Measurements from ENCODE around the gene SUSD1. TPM values are rescaled to one million over a fixed set of nuclear protein-coding genes. Genes with fewer than 3 reads are reported as not detected.
A peak's percentile ranks its signal among the peaks of the same experiment; 100 is the strongest.
"Not testable (repeated sequence)": the region's sequence is repeated elsewhere in the genome, so short reads cannot be mapped to it uniquely, and the experiment has no call there.

The SUSD1 gene
- total RNA-seq, 1 experiment from 2014 or later: 2.1 TPM

DNA sequence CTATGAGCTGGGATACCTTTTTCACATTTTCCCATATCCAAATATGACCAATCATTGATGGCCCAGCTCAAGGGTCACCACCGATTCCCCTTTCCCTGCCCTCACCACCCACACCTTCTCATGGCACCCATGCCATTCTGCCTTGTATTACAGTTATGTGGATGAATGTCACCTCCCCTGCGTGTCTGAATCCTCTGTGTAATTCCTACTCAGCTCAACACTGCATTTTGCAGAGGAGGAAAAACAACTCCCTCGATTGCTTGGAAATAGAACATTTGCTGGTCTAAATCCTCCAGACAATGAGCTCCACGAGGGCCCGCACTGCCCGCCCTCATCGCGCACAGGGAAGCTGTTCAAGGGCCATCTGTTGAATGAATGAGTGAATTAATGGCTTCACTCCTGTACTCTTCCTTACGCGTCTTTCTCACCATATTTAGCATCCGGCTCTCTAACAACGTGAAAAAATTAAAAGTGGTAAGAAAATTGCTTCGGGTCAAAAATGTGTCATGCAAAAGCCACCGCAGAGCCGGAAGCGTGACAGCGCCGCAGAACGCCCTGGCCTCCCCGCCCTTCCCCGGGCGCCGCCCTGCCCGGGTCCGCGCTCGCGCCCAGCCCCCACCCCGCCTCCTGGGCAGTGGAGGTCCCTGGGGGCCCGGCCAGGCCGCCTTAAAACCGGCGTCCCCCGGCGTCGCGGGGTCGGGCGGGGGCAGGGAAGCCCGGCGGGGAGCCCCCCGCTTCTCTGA lies 704 bp downstream of the SUSD1 start:
- DNase-seq (ENCODE audit: low read depth): peak; percentile 52

DNA sequence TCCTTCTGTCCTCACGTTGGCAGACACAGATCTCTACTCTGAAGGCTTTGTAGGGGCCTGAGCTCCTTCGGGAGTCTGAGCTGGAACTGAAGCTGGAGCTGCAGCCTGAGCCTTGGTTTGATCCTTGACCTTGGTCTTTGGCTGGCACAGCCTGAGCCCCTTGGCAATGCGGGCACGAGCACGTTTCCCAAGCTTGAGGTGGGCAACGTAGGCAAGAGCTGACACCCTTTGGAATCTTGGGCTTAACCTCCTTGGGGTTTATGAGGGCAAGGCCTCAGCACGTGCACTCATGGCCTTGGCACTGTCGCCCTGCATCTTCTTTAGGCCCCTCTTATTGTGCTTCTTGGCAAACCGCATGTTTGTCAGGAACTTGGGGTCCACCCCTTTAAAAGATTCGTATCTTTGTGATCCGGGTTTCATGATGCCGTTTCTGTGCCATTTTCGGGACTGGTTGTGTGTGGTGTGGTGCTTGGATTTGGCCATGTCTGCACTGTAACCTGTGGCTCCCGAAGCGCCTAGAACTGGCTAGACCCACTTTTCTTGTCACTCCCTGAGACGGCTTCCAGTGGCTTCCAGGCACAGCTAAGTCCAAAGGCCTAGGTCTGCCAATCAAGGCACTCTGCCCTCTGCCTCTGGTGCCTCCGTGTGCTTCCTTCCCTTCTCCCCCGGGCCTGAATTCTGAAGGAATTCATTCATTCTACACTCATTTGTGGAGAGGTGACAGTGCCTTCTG lies 1.4 kb downstream of the SUSD1 start:
- DNase-seq (ENCODE audit: low read depth): no peak

DNA sequence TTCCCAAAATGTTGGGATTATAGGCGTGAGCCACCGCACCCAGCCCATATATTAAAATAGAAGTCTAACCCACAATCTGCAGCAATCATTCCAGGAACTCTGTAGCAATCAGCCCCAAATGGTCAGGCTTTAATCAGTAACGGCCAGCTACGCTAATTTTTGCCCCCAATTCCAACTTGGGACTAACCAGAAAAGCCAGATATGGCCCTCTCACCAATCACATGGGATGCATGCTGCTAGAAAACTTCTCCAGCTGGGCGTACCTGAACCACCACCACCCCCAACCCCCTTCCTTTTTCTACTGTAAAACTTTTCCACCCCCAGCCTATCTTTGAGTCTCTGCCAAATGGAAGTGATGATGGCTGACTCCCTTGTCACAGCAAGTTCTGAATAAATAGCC lies 4.1 kb downstream of the SUSD1 start:
- DNase-seq (ENCODE audit: low read depth): no peak

DNA sequence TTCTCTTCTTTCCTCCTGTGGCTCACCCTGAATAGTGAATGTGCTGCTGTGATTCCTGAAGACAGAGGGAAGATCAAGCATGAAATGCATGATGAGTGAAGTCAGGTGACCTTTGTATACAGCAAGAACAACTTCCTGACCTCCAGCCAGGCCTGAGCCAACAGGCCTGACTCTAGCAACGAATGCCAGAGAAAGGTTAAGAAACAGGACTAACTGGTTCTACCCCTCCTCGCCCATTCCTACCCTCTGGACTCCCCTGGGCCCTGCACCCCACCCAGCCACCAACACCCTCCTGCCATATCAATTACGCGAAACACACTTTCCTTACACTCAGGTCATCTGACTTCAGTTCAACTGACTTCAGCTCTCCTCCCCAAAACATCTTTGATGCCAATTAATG lies 4.9 kb downstream of the SUSD1 start:
- no peak for DNase-seq (ENCODE audit: low read depth)

DNA sequence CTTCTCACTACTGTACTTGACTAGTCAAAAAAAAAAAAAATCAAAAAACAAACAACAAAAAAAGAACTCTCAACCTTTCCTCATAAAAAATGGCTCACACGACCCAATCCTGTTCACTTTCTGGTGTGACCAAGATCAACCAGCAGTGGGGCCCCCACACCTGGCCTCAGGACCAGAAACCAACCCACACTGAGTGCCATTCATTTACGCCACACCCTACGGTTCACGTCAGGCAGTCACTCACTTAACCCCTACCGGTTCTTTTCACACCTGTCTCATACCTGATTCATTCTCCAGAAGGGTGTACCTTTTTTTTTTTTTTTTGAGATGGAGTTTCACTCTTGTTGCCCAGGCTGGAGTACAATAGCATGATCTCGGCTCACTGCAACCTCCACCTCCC lies 5.7 kb downstream of the SUSD1 start:
- no peak for DNase-seq (ENCODE audit: low read depth)

DNA sequence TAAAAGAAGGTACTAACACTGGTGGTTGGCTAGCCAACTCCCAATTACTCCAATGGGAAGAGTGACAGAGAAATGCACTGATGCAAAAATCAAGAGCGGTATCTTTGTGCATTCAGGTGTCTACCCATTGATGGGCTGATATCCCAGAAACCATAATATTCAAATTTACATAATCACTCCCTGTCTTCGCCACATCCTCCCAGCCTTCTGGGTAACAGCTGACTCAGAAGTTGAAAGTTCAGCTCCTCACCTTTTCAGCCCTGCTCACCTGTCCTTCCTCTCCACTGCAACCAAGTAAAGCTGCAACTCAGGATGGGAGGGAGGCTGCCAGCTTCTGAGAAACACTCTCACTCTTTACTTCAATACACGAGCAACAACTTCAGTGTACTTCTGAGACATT lies 6.9 kb downstream of the SUSD1 start:
- no peak for DNase-seq (ENCODE audit: low read depth)

DNA sequence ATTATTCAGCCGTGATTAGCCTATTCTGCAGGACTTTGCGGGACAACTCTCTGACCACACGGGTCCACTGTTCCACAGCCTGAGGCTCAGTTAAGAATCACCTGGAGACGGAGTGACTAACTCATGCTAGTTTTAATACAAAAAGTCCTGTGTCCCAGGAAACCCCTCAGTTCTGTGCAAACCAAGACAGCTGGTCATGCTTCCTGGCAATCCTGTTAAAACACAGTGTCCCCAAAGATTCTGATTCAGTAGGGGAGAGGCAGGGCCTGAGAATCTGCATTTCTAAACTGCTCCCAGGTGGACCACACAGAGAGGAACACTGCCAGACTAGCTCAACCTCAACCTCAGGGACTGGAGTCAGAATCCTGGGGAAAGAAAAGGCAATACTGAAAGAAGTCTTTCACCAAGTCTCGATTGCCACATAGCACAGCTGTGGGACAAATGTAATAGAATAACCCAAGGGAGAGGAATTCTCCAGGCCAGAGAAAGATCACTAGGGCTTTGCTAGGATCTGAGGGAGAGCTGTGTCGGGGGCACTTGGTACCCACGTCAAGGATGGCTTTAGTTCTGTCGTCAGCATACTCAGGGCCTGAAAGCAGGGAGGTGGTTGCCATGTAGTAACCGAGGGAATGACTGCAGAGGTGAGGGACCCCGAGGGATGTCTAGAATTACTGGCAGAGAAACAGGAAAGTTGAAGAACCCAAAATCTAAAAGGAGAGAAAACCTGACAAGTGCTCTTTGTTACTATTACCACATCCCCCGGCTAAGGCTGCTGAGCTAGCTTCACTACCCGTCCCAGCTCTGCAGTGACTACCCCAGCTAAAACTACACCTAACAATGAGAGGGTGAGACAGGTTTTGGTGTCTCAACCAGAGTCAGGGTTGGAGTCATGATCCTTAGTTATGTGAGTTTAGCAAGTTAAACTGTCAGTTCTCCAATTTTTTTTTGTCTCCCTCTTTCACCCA lies 8.6 kb downstream of the SUSD1 start:
- DNase-seq (ENCODE audit: low read depth): peak; percentile 63

DNA sequence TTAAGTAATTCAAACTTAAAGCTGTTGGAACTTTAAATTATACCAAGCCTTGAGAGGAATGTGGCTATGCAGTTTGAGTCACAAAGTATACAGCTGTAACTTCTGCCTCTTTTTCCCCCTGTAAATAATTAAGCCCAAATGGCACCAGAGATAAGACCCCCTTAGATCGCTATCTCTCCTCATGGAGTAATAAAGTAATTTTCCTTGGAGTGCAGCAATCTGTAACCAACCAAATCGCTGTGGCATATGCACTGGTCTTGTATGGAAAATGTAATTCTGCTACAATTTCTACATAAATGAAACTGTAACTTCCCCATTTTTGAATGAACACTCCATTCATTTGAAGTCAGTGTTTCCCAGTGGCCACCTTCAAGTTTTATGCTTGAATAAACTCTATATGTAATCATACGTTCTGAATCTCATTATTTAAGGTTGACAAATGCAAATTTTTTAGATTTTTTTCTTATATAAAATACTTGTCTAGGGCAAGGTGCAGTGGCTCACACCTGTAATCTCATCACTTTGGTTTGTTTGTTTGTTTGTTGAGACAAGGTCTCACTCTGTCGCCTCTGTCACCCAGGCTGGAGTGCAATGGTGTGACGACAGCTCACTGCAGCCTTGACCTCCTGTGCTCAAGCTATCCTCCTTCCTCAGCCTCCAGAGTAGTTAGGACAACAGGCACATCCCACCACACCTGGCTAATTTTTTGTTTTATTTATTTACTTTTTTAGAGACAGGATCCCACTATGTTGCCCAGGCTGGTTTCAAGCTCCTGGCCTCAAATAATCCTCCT lies 12.3 kb downstream of the SUSD1 start:
- DNase-seq (ENCODE audit: low read depth): no peak

DNA sequence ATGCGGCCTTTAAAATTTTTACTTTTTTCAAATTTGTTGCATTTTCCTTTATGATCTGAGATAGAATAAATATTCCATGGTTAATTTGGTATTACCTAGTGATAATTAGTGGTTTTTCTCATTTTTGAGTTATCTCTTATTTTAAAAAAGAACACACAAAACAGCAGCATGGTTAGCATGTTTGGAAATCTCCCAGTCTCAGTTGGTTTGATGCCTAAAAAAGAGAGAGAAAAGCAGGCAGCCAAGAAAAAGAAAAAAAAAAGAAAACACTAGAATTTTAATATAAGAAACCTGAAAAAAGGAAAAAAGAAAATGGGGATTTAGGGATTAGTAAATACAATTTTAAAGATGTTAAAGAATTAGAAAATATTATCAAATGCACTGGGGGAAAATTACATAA lies 15.3 kb downstream of the SUSD1 start:
- DNase-seq (ENCODE audit: low read depth): no peak

DNA sequence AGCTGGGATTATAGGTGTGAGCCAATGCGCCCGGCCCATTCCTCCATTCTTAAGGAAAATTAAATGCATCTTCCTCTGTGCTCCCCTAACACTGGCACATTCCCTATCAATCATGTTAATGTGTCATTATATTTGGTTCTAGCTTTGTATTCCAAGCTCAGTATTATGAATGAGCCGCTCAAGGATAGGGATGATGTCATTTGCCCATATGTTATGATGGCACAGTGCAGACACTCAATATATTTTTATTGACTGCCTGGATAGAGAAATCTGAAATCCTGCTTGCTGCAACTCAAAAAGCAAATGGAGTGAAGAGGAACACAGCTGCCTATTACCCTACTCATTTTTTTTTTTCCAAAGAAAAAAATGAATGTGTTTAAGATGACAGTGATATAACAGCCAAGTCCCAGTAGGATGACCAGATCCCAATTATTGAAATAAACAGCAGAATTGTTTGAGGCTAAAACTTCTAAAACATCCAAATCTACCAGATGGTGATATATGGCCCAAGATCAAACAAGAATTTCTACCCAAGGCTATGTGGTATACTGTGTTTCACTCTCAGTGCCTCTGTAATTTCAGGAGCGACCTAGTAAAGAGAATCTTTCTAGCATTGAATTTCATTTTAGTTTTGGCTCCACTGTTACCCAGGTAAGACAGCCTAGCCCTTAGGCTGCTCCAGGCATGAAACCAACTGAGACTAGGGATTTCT lies 16.3 kb downstream of the SUSD1 start:
- no peak for DNase-seq (ENCODE audit: low read depth)

DNA sequence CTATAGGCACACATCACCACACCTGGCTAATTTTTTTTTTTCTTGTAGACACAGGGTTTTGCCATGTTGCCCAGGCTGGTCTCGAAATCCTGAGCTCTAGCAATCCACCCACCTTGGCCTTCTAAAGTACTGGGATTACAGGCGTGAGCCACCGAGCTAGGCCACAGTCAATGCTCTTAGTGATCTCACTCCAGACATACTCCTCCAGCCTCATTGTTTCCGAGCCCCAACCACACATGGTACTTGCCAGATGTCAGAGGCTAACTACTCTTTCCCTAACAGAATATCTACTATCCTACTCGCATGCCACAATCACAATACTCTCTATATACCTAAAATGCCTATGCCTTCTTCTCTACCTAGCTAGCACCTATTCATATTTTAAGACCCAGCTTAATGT lies 17.1 kb downstream of the SUSD1 start:
- no peak for DNase-seq (ENCODE audit: low read depth)

DNA sequence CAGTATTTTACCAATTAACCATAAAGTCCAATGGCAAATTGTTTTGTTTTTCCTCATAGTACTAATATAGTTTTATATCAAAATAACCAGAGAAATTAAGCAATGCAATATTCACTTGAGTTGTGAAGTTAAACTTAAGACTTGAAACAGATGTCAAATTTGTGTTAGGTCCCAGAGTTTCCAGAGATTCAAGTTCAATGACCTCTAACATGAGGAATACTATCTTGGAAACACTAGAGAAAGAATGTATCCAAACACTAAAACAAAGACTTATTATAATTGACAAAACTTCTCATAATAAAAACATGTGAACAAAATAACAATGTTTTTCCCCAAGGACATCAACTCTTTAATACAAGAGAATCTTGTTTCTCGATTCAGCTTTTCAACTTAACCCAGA lies 18.0 kb downstream of the SUSD1 start:
- no peak for DNase-seq (ENCODE audit: low read depth)

DNA sequence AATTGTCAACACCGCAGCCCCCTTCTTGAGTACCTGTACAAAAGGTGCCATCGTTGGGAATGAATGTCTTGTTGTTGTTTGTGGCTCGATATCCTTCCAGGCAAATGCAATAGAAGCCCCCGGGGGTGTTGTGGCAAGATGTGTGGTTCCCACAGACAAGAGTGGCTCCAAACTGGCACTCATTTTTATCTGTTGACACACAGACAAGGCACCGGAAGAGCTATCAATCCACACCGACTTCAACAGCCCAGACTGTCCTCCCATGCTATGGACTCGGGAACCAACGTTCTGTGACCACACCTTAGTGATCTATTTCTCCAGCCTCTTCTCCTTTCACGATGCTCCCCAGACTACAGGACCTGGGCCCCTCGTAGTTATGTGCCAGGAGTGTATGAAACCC lies 25.9 kb downstream of the SUSD1 start:
- no peak for DNase-seq (ENCODE audit: low read depth)

DNA sequence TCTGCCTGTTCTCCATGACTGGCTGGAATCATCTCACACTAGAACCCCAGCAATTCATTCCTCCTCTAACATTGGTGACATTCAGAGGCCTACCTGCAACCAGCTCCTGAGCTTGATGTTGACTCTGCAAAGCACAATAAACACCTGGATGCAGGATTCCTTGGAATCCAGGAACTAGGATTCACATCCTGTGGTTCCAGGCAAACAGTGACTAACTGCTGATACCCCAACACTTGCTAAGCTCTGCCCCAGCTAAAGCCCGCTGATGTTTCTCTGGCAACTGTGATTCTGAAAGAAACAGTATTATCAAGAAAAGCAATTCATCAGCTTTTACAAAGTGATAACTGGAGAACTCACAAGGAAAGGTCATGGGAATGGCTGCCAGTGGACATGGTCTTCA lies 29.2 kb downstream of the SUSD1 start:
- DNase-seq (ENCODE audit: low read depth): peak; percentile 85

DNA sequence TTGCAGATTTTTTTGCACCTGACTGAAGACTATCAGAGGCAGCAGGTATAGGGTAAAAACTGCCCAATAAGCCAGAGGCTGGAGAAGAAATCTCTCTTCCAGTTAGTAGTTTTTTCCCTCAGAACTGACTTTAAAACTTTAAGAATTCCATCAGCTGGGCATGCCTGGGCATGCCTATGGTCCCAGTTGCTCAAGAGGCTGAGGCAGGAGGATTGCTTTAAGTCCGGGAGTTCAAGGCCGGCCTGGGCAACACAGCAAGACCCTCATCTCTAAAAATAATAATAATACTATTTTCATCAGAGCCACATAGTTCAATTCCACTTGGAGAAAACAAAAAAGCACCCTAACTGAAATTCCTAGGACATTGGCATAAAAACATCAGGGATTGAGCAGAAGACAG lies 30.3 kb downstream of the SUSD1 start:
- DNase-seq (ENCODE audit: low read depth): no peak

DNA sequence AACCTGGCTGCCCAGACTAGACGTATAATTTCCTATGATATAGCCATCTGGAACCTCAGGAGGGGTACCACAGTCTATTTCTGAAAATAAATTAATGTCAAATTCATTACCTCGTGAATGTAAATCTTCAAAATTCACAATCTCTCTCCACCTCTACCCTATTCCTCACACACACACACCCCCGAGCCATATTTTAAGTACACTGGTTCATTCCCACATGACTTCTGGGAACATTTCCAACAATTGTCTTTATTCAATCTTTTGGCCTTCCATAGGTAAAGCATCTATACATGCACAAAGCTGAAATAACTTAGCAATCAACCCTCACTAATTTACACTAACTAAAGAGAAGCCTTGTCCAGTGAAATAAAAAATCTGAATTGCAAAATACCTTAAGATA lies 32.7 kb downstream of the SUSD1 start:
- DNase-seq (ENCODE audit: low read depth): no peak

DNA sequence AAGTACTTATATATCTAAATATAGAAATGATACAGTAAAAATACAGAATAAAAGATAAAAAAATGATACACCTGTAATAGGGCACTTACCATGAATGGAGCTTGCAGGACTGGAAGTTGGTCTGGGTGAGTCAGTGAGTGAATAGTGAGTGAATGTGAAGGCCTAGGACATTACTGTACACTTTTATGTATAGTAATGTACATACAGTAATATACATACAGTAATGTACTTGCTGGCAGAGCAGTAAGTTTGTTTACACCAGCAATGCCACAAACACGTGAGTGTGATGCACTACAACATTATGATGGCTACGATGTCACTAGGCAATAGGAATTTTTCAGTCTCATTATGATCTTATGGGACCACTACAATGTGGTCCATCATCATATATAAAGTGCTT lies 34.2 kb downstream of the SUSD1 start:
- peak; percentile 46 for DNase-seq (ENCODE audit: low read depth)

DNA sequence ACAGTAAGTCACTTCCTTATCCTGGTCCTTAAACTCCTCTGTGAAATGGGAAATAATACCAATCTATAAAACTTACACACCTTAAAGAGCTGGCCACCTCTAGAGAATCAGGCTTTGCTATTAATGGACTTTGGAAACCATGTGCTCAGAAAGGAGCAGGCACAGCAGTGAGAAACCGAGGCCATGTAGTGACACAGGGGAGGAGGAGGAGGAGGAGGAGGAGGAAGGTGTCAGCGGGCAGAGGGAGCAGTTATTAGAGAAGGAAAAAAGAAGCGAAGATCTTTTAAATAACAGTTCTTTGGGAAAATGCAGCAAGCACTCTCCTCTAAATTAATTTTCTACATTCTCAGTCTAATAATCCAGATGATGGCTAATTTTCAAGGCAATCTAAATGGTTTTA lies 38.0 kb downstream of the SUSD1 start:
- DNase-seq (ENCODE audit: low read depth): no peak

DNA sequence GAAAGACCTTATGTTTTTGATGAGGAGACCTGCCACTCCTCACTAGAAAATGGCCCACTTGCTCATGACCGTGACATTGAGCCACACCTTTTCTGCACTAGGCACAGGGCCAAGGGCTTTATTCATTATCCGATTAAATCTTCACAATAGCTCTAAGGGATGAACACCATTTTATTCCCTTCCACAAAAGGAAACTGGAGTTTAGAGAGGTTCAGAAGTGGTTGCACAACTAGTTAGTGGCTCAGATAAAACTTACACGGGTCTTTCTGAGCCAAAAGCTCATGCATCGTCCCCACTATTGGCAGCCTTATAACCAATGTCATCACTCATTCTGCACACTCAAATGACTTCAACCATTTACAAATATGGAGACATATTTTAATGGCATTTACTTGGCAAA lies 39.4 kb downstream of the SUSD1 start:
- DNase-seq (ENCODE audit: low read depth): no peak

DNA sequence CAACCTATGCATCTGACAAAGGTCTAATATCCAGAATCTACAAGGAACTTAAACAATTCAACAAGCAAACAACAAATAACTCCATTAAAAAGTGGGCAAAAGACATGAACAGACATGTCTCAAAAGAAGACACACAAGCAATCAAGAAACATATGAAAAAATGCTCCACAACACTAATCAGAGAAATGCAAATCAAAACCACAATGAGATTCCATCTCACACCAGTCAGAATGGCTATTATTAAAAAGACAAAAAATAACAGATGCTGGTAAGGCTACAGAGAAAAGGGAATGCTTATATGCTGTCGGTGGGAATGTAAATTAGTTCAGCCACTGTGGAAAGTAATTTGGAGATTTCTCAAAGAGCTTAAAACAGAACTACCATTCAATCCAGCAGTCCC lies 41.3 kb downstream of the SUSD1 start:
- DNase-seq (ENCODE audit: low read depth): not testable (repeated sequence)

DNA sequence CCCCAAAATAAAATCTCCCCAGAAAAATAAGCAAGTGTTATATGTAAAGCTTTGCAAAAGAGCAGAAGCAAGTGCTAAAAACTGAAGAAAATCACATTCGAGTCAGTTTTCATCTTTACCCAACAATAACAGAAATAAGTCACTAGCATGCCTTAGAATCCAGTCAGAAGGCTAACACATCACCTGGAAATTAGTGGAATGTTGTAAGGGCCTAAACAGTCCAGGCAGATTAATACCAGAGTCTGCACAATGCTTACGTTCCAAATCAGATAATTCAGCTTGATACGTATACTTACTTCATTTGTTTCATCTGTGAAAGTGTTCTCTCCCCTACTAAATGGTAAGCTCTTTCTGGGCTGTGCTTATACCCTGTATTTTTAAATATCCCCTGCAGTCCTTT lies 42.7 kb downstream of the SUSD1 start:
- no peak for DNase-seq (ENCODE audit: low read depth)
